HG03066 (cell line): Measurements from ENCODE around the gene MCTP1.

ENCODE experiments used
- ATAC-seq: cut with Tn5 transposase; IDR thresholded peaks from one replicate; pipeline ENCODE4 v1.9.1; 2021; ENCODE audit warnings: low read depth; ENCODE audit not compliant: unreplicated experiment

MCTP1 gene

DNA sequence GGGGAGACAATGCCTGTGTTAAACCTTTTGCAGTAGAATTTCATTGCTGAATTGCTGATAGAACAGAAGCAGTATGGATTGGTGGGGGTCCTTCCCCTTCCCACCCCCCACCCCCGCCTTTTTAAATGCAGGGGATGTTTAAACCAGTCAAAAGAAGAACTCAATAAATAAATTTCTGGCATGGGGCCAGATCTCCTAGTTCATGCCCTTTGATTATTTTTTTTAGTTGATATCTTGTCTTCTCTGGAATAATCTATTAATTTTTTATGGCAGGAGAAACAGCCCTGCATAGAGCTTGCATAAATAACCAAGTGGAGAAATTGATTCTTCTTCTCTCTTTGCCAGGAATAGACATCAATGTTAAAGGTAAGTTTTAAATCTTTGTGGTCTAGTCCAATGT lies 593.6 kb downstream of the MCTP1 start:
- no peak for ATAC-seq

DNA sequence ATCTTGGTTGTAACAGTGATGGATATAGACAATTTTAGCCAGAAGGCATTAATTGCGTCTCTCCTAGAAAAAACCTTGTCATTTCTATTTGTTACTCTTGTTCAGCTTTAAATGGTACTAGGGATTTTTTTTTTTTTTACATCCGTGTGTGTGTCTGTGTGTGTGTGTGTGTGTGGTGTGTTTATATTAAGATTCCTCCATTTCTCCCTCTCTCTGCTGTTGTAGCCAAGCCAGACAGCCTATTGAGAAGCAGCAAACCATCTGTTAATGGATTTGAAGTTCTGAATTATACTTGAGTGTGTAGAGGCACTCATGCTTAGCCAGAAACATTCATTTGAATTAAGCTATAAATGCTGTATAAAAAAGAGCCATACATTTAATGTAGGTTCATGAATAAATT lies 594.1 kb downstream of the MCTP1 start:
- no peak for ATAC-seq

- no peak for ATAC-seq
Measured at GRCh38 chr5:94689908-94690307, 595.0 kb downstream of the MCTP1 start.

DNA sequence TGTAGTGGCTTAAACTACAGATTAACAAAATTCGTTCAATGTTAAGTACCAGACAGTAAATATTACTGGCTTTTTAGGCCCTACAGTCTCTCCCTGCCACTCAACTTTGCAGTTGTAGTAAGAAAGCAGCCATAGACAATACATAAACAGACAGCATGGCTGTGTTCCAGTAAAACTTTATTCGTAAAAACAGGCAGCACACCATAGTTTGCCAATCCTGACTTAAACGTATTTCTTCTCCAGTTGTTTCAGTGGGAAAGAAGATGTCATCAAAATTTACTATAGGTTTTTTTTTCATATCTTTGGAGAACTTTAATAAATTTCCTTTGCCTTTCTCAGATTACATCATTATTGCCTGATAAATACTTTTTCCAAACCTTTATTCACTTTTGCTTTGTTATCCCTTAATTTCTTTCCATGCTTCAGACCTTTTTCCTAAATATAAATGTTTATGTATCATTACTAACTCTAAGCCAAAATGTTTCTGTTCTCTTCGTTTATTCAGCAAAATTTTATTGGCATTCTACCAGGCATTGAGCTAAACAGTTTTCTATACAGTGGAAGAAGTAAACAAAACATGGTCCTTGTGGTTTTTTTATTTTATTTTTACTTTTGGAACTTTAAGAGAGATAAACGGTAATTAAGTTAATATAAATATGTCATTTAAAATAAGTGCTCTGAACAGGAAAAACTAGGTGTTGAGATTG lies 601.9 kb downstream of the MCTP1 start:
- ATAC-seq: no peak

- no peak for ATAC-seq
Measured at GRCh38 chr5:94675965-94676618, 608.8 kb downstream of the MCTP1 start.

- no peak for ATAC-seq
Measured at GRCh38 chr5:94674490-94675382, 610.2 kb downstream of the MCTP1 start.

GRCh38 chr5:94672746-94673145 lies 612.1 kb downstream of the MCTP1 start:
- no peak for ATAC-seq

GRCh38 chr5:94670726-94671125 lies 614.2 kb downstream of the MCTP1 start:
- no peak for ATAC-seq

DNA sequence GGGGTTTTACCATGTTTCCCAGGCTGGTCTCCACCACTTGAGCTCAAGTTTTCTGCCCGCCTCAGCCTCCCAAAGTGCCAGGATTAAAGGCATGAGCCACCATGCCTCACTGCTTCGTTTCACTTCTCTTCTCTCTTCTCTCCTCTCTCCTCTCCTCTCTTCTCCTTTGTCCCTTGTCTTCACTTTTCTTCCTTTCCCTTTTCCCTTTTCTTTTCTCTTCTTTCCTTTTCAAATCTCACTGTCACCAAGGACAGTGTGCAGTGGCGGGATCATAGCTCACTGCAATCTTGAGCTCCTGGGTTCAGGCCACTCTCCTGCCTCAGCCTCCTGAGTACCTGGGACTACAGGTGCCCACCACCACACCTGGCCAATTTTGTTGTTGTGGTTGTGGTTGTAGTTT lies 617.0 kb downstream of the MCTP1 start:
- no peak for ATAC-seq

DNA sequence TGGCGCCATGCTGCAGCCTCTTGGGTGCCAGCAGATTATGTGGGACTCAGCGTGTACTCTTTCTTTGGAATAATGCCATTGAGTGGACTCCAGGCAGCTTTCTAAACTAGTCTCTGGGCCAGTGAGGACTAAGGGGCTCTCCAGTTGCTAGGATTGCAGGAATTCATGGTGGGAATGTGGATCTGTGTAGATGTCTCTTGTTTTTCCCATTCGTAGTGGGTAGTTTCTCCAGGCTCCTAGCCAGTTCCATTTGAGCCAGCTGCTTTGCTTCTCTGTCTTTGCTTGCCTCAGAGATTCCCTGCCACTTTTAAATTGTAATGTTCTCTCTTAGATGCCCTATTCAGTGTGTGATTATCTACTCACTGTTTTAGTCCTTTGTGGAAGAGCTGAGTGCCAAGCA lies 623.8 kb downstream of the MCTP1 start:
- no peak for ATAC-seq

DNA sequence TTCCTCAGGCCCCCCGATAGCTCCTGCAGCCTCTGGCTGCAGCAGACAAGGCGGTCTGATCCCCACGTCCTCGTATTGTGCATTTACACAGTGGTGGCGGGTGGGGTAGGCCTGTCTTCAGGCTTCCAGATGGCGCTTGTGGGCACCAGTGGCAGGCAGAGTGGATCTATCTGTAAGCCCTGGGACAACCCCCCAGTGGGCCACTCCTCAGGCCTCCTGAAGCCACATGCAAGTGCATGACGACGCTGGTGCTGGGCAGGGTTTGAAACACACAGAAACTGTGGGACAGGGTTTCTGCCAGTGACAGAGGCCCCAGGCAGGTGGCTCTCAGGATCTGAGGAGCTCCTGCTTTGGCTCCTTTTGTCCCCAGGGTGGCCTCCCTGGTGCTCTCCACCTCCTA lies 624.4 kb downstream of the MCTP1 start:
- ATAC-seq: no peak

- no peak for ATAC-seq
Measured at GRCh38 chr5:94658272-94658671, 626.6 kb downstream of the MCTP1 start.
